HG03521 (cell line): ENCODE measurements around the gene STARD4.
A peak's percentile ranks its signal among the peaks of the same experiment; 100 is the strongest.

Experiments used
- ATAC-seq: cut with Tn5 transposase; IDR thresholded peaks from one replicate; pipeline ENCODE4 v1.9.1; 2021; ENCODE audit warnings: mild to moderate bottlenecking, moderate library complexity; ENCODE audit not compliant: unreplicated experiment

Gene STARD4

GRCh38 chr5:111512375-111513130 is at the start of gene STARD4:
TSS of gene STARD4 (minus strand) at chr5:111512535. CDS start at chr5:111507433, 5,102 bp downstream.
- ATAC-seq: peak; percentile 93

GRCh38 chr5:111559680-111560079 is 47.3 kb upstream of the STARD4 start:
- no peak for ATAC-seq

- no peak for ATAC-seq
Observed at GRCh38 chr5:111557686-111558085, 45.4 kb upstream of the STARD4 start.

- no peak for ATAC-seq
Observed at GRCh38 chr5:111557111-111557510, 44.8 kb upstream of the STARD4 start.

GRCh38 chr5:111556501-111556900 is 44.2 kb upstream of the STARD4 start:
- ATAC-seq: no peak

- ATAC-seq: no peak
Observed at GRCh38 chr5:111555760-111556159, 43.4 kb upstream of the STARD4 start.

GRCh38 chr5:111553868-111554267 is 41.5 kb upstream of the STARD4 start:
- ATAC-seq: no peak

GRCh38 chr5:111552896-111553295 is 40.6 kb upstream of the STARD4 start:
- no peak for ATAC-seq

GRCh38 chr5:111552492-111552891 is 40.2 kb upstream of the STARD4 start:
- no peak for ATAC-seq

GRCh38 chr5:111551569-111552275 is 39.4 kb upstream of the STARD4 start:
- no peak for ATAC-seq

GRCh38 chr5:111551161-111551560 is 38.8 kb upstream of the STARD4 start:
- no peak for ATAC-seq

- peak; percentile 82 for ATAC-seq
Observed at GRCh38 chr5:111550282-111551020, 38.1 kb upstream of the STARD4 start.

GRCh38 chr5:111548992-111549649 is 36.8 kb upstream of the STARD4 start:
- no peak for ATAC-seq

- ATAC-seq: no peak
Observed at GRCh38 chr5:111548348-111548950, 36.1 kb upstream of the STARD4 start.

- no peak for ATAC-seq
Observed at GRCh38 chr5:111545031-111545430, 32.7 kb upstream of the STARD4 start.

- no peak for ATAC-seq
Observed at GRCh38 chr5:111537141-111538024, 25.0 kb upstream of the STARD4 start.

GRCh38 chr5:111535879-111536549 is 23.7 kb upstream of the STARD4 start:
- ATAC-seq: no peak

GRCh38 chr5:111532886-111533582 is 20.7 kb upstream of the STARD4 start:
- ATAC-seq: no peak
